Uterus (tissue), 2 donors: ENCODE results near the gene TTYH1.

ENCODE experiments used
- CTCF ChIP-seq, 4 experiments: fragments of 200-600 bp in 2 of 4; fragments of 450-650 bp in 2 of 4; sonication (generic) in 2 of 4; IDR thresholded peaks; one replicate each; pipeline ENCODE4 v1.5.1; 2016 to 2019; ENCODE audit warnings: antibody characterized with exemption in 4 of 4, mild to moderate bottlenecking in 2 of 4, moderate library complexity in 1 of 4
- POLR2A ChIP-seq, 2 donors: fragments of 450-650 bp; IDR thresholded peaks; one replicate each; pipeline ENCODE4 v1.6.1; 2016; ENCODE audit warnings: antibody characterized with exemption in 2 of 2, mild to moderate bottlenecking in 1 of 2, moderate library complexity in 1 of 2

GRCh38 chr19:54383330-54383729 is 31.9 kb upstream of the TTYH1 start:
- TF ChIP-seq CTCF (IDR thresholded peaks at IDR 0.05) (no peak), POLR2A (IDR thresholded peaks at IDR 0.05) (no peak)
